Right renal pelvis (tissue), 4 donors: ENCODE data around the gene PSPN. TPM values are rescaled to one million over a fixed set of nuclear protein-coding genes. Genes with fewer than 3 reads are reported as not detected.

Source experiments
- DNase-seq, 4 donors: peaks; one replicate each; pipeline ENCODE4 v3.0.0-alpha.2; 2013; ENCODE audit warnings: low read depth in 4 of 4, low spot score in 3 of 4, missing footprints in 1 of 4
- polyA plus RNA-seq, 4 donors: library from polyadenylated mRNA; unstranded; fragments of 120-200 nt; gene quantifications; one replicate each; pipeline ENCODE4 v1.2.1, GENCODE V29; 2013; ENCODE audit not compliant: insufficient read length in 4 of 4

The PSPN gene
- polyA plus RNA-seq, 4 donors, result 2.2 to 2.9 (median 2.6) TPM

DNA sequence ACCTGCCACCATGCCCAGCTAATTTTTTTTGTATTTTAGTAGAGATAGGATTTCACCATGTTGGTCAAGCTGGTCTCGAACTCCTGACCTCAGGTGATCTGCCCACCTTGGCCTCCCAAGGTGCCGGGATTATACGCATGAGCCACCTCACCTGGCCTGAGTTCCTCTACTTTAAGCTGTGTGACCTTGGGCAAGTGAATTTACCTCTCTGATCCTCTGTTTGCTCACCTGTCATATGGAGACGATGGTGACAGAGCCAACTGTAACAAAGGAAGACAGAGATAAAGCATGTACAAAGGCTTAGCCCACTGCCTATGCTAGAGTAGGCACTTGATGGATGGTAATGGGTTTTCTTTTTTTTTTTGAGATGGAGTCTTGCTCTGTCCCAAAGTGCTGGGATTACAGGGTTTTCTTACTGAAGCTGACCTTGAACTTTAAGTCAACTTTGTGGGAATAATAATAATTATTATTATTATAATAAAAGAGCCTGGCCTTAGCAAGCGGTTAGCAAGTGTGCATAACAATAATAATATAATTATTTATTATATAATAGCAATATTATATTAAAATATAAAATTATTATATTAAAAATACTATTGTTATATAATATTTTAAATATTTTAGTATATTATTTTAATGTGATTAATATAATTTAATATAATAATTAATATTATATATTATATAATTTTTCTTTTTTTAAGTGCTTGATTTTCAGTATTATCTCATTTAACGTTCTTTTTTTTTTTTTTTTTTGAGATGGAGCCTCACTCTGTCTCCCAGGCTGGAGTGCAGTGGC lies 41.0 kb downstream of the PSPN start:
- no peak for DNase-seq

DNA sequence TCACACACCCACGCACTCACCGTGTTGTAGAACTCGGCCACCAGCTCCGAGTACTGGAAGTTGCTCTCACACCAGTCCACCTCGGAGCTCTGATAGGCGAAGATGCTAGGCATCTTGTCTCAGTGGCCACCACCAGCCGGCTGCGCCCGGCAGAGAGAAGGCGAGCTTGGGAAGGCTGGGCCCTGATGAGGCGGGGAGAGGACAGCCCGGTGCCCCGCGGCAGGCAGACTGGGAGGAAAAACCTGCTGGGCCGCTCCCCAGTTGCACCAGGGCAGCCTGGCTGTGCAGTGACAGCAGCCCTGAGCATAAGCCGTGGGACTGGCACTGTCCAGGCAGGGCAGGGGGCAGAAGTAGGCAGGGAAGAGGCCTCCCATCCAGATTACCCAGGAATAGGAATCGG lies 42.3 kb downstream of the PSPN start, which contains the start of gene ACER1:
Gene ACER1 (minus strand): TSS at position 174 of the 400 bp plus-strand sequence. CDS start 61 bp downstream, at position 113.
- no peak for DNase-seq

DNA sequence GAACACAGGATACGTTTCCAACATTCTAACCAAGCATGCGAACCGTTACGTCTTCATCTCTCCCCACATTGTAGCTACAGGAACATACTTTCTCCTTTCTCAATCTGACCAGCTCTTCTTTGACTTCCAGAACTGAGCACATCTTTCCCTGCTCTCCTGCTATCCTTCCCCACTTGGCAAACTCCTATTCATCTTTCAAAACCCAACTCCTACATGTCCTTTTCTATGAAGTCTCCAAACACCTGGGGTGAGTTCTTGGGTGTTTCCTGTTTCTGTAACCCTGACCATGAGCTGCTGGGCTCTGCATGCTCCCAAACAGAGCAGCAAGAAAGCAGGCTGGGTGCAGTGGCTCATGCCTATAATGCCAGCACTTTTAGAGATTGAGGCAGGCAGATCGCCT lies 48.9 kb downstream of the PSPN start:
- DNase-seq, result no peak

DNA sequence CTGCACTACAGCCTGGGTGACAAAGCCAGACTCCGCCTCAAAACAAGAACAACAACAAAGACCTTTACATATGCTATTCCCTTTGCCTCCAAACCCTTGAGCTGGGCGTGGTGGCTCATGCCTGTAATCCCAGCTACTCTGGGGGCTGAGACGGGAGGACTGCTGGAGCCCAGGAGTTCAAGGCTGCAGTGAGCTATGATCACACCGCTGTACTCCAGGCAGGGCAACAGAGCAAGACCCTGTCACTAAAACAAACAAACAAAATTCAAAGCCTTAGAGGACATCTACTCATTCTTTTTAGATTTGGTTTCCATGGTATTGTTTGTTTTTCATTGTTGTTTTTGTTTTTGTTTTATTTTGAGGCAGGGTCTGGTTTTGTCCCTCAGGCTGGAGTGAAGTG lies 50.1 kb downstream of the PSPN start:
- no peak for DNase-seq

Other genes with a start within 250 kb of the PSPN start
- 1 to 10 TPM in 1 of 4 donors, under 1 TPM in 3; 0.61 to 1.1 (median 0.89) TPM for gene ACSBG2, start 240.3 kb downstream of the PSPN start, polyA plus RNA-seq
- 100 to 1,000 TPM in 1 of 4 donors, 10 to 100 TPM in 3; 79.8 to 121 (median 86.5) TPM for gene MLLT1, start 96.0 kb downstream of the PSPN start, polyA plus RNA-seq
- gene ACER1, start 42.3 kb downstream of the PSPN start, polyA plus RNA-seq, result under 1 TPM in 2 of 4 donors, not detected in 2; 0.14 to 0.18 TPM
- gene CLPP, start 14.4 kb downstream of the PSPN start, polyA plus RNA-seq, result 10 to 100 TPM; 57.8 to 77.1 (median 63.4) TPM
- gene ALKBH7, start 3.1 kb downstream of the PSPN start, polyA plus RNA-seq, result 100 to 1,000 TPM in 1 of 4 donors, 10 to 100 TPM in 3; 41.7 to 107 (median 53.5) TPM
- gene GTF2F1, start 17.2 kb upstream of the PSPN start, polyA plus RNA-seq, result 100 to 1,000 TPM in 1 of 4 donors, 10 to 100 TPM in 3; 85.2 to 111 (median 90.7) TPM
- 100 to 1,000 TPM; 283 to 338 (median 293) TPM for gene KHSRP, start 48.9 kb upstream of the PSPN start, polyA plus RNA-seq
- under 1 TPM; 0.30 to 0.93 (median 0.37) TPM for gene SLC25A41, start 57.8 kb upstream of the PSPN start, polyA plus RNA-seq
- 10 to 100 TPM; 72.6 to 90.6 (median 74.8) TPM for gene SLC25A23, start 83.9 kb upstream of the PSPN start, polyA plus RNA-seq
- gene CRB3, start 88.3 kb upstream of the PSPN start, polyA plus RNA-seq, result 10 to 100 TPM; 30.9 to 43.0 (median 31.3) TPM
- gene DENND1C, start 105.9 kb upstream of the PSPN start, polyA plus RNA-seq, result 10 to 100 TPM; 37.5 to 43.4 (median 39.3) TPM
- 10 to 100 TPM; 30.5 to 46.4 (median 35.2) TPM for gene TUBB4A, start 126.4 kb upstream of the PSPN start, polyA plus RNA-seq
- gene TNFSF9, start 155.1 kb upstream of the PSPN start, polyA plus RNA-seq, result under 1 TPM; 0.17 to 0.53 (median 0.35) TPM
- under 1 TPM in 1 of 4 donors, not detected in 3; 0.18 TPM for gene CD70, start 215.2 kb upstream of the PSPN start, polyA plus RNA-seq